ENCODE measurements around the gene FREM1. TPM values are rescaled to one million over a fixed set of nuclear protein-coding genes. Genes with fewer than 3 reads are reported as not detected.

FREM1 gene
- total RNA-seq, 1 donor from 2014 or later = 2.7 TPM

GRCh38 chr9:14713187-14713767, 197.0 kb downstream of the FREM1 start:
- DNase-seq (ENCODE audit: extremely low spot score in 2 of 2) = no peak
- intact Hi-C loops (cut with DNase I) = no loop called here
- Histone ChIP-seq H3K36me3 (no peaks in the 10 kb centered on the region), H3K9me3 (peaks cover 6% of the 10 kb centered on the region), H3K27me3 (no peaks in the 10 kb centered on the region), H3K27ac (no peak overlapping the region), H3K4me3 (no peak overlapping the region), H3K4me1 (no peaks in the 10 kb centered on the region)
- TF ChIP-seq CTCF (IDR thresholded peaks at IDR 0.05) = no peak
- TF ChIP-seq POLR2AphosphoS5 (IDR thresholded peaks at IDR 0.05; ENCODE audit: insufficient read depth in 1 of 2, low read depth in 1 of 2) = peak in 1 of 2 donors; percentile 32

- no peak overlapping the region for H3K27ac ChIP-seq
- no peaks in the 10 kb centered on the region for H3K36me3 ChIP-seq
- no peaks in the 10 kb centered on the region for H3K4me1 ChIP-seq
- TF ChIP-seq CTCF (IDR thresholded peaks at IDR 0.05) (no peak), POLR2A (IDR thresholded peaks at IDR 0.05) (no peak), POLR2AphosphoS5 (IDR thresholded peaks at IDR 0.05; ENCODE audit: insufficient read depth in 1 of 2, low read depth in 1 of 2) (no peak)
- H3K9me3 ChIP-seq = peaks cover 6% of the 10 kb centered on the region
- no peak overlapping the region for H3K4me3 ChIP-seq
- intact Hi-C loops (cut with DNase I) = no loop called here
- no peak for DNase-seq (ENCODE audit: extremely low spot score in 2 of 2)
- H3K27me3 ChIP-seq = no peaks in the 10 kb centered on the region
Measured at GRCh38 chr9:14710804-14711203, 199.4 kb downstream of the FREM1 start.

GRCh38 chr9:14706530-14707140, 203.6 kb downstream of the FREM1 start:
- intact Hi-C loops (cut with DNase I) = no loop called here
- TF ChIP-seq POLR2AphosphoS5 (IDR thresholded peaks at IDR 0.05; ENCODE audit: insufficient read depth in 1 of 2, low read depth in 1 of 2) (no peak), CTCF (IDR thresholded peaks at IDR 0.05) (no peak), POLR2A (IDR thresholded peaks at IDR 0.05) (no peak)
- DNase-seq (ENCODE audit: extremely low spot score in 2 of 2) = no peak
- no peak overlapping the region for H3K4me3 ChIP-seq
- peaks cover 6% of the 10 kb centered on the region for H3K9me3 ChIP-seq
- H3K27ac ChIP-seq = no peak overlapping the region
- no peaks in the 10 kb centered on the region for H3K36me3 ChIP-seq
- H3K4me1 ChIP-seq = no peaks in the 10 kb centered on the region
- no peaks in the 10 kb centered on the region for H3K27me3 ChIP-seq

GRCh38 chr9:14705079-14705478, 205.1 kb downstream of the FREM1 start:
- H3K4me3 ChIP-seq = no peak overlapping the region
- DNase-seq (ENCODE audit: extremely low spot score in 2 of 2) = no peak
- no peak overlapping the region for H3K27ac ChIP-seq
- H3K27me3 ChIP-seq = no peaks in the 10 kb centered on the region
- intact Hi-C loops (cut with DNase I) = no loop called here
- H3K9me3 ChIP-seq = peaks cover 1% of the 10 kb centered on the region
- H3K4me1 ChIP-seq = no peaks in the 10 kb centered on the region
- no peaks in the 10 kb centered on the region for H3K36me3 ChIP-seq
- no peak for TF ChIP-seq CTCF (IDR thresholded peaks at IDR 0.05)
- no peak for TF ChIP-seq POLR2A (IDR thresholded peaks at IDR 0.05)
- no peak for TF ChIP-seq POLR2AphosphoS5 (IDR thresholded peaks at IDR 0.05; ENCODE audit: insufficient read depth in 1 of 2, low read depth in 1 of 2)

- no peaks in the 10 kb centered on the region for H3K4me1 ChIP-seq
- DNase-seq (ENCODE audit: extremely low spot score in 2 of 2) = no peak
- H3K27ac ChIP-seq = no peak overlapping the region
- no peaks in the 10 kb centered on the region for H3K9me3 ChIP-seq
- H3K36me3 ChIP-seq = no peaks in the 10 kb centered on the region
- no peak for TF ChIP-seq POLR2A (IDR thresholded peaks at IDR 0.05)
- no peak for TF ChIP-seq CTCF (IDR thresholded peaks at IDR 0.05)
- TF ChIP-seq POLR2AphosphoS5 (IDR thresholded peaks at IDR 0.05; ENCODE audit: insufficient read depth in 1 of 2, low read depth in 1 of 2) = no peak
- no peaks in the 10 kb centered on the region for H3K27me3 ChIP-seq
- no peak overlapping the region for H3K4me3 ChIP-seq
- intact Hi-C loops (cut with DNase I) = no loop called here
Measured at GRCh38 chr9:14704281-14704680, 205.9 kb downstream of the FREM1 start.
